ENCODE measurements around the gene SRF.

The SRF gene

DNA sequence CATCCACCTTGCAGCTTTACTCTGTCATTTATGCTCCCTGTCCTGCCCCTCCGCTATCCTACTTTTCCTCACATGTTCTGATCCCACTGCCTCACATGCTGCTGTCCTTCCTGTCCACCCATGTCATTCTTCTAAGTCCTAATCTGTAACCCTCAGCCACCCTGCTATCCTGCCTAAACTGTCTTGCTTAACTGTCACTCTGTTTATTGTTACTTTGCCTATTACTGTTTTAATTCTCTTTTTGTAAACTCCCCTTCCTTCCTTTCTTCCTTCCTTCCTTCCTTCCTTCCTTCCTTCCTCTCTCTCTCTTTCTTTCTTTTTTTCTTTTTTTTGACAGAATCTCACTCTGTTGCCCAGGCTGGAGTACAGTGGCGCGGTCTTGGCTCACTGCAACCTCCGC lies 12.4 kb downstream of the SRF start:
- H3K4me3 ChIP-seq = no peak overlapping the region
- peaks cover 10% of the 10 kb centered on the region; the same call in 1 of the 2 replicates for H3K36me3 ChIP-seq (ENCODE audit: insufficient read depth, low read length)
- peak overlapping the region; percentile 63 for H3K9ac ChIP-seq (ENCODE audit: insufficient read length)
- no peaks in the 10 kb centered on the region for H3K9me3 ChIP-seq (ENCODE audit: low read depth, low read length)
- no peak overlapping the region for H3K27ac ChIP-seq
- TF ChIP-seq FOXP2 (optimal IDR thresholded peaks at IDR 0.05; ENCODE audit: control extremely low read depth, extremely low read length, insufficient read depth) = no peak
- no peak for TF ChIP-seq EZH2 (IDR thresholded peaks at IDR 0.05)
- no peak for TF ChIP-seq POLR2AphosphoS5 (IDR thresholded peaks at IDR 0.05; ENCODE audit: borderline replicate concordance, low read depth, low read length)
- DNase-seq (ENCODE audit: low read depth, low spot score) = no peak

DNA sequence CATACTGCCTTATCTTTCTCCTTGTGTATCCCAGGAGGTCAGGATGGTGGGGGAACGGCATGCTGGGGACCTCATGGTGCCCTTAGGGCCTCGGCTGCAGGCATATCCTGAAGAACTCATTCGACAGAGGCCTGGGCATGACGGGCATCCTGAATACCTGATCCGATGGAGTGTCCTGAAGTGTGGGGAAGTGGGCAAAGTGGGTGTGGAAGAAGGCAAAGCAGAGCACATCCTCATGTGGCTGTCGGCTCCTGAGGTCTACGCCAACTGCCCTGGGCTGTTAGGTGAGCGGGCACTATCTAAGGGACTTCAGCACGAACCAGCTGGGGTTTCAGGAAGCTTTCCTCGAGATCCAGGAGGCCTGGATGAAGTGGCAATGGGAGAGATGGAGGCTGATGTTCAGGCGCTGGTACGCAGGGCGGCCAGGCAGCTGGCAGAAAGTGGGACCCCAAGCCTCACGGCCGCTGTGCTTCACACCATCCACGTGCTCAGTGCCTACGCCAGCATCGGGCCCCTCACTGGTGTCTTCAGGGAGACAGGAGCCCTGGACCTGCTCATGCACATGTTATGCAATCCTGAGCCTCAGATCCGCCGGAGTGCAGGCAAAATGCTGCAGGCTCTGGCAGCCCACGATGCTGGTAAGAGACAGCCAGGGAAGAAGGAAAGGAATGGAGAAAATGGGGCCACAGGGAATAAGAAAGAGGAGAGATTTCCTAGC lies 13.4 kb downstream of the SRF start:
- H3K4me3 ChIP-seq = no peak overlapping the region
- no peak overlapping the region for H3K9ac ChIP-seq (ENCODE audit: insufficient read length)
- DNase-seq (ENCODE audit: low read depth, low spot score) = no peak
- no peaks in the 10 kb centered on the region for H3K9me3 ChIP-seq (ENCODE audit: low read depth, low read length)
- TF ChIP-seq FOXP2 (optimal IDR thresholded peaks at IDR 0.05; ENCODE audit: control extremely low read depth, extremely low read length, insufficient read depth) (no peak), POLR2AphosphoS5 (IDR thresholded peaks at IDR 0.05; ENCODE audit: borderline replicate concordance, low read depth, low read length) (no peak), EZH2 (IDR thresholded peaks at IDR 0.05) (no peak)
- no peaks in the 10 kb centered on the region; the same call in 1 of the 2 replicates for H3K36me3 ChIP-seq (ENCODE audit: insufficient read depth, low read length)
- no peak overlapping the region for H3K27ac ChIP-seq

DNA sequence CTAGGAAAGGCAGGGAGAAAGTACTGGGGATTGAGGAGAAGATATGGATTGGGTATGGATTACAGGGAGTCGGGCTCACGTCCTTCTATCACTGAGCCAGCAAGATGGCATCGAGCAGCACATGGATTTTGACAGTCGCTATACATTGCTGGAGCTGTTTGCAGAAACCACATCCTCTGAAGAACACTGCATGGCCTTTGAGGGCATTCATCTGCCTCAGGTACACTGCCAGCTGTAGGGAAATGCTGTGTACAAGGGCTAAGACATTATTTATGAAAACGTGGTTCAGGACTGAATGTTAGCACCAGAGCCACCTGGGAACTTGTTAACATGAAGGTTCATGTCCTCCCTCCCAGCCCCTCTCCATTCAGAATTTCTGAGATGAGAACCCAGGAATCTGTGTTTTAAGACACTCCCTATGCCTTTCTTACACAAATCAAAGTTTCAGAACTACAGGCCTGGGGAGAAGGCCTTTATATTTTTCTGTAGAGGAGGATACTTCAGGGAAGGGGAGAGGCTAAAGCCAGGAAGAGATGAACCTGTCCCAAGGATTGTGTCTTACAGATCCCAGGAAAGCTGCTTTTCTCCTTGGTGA lies 14.4 kb downstream of the SRF start:
- H3K36me3 ChIP-seq (ENCODE audit: insufficient read depth, low read length) = no peaks in the 10 kb centered on the region
- H3K9me3 ChIP-seq (ENCODE audit: low read depth, low read length) = no peaks in the 10 kb centered on the region
- no peak overlapping the region for H3K27ac ChIP-seq
- no peak for DNase-seq (ENCODE audit: low read depth, low spot score)
- H3K9ac ChIP-seq (ENCODE audit: insufficient read length) = peak overlapping the region; percentile 32
- TF ChIP-seq FOXP2 (optimal IDR thresholded peaks at IDR 0.05; ENCODE audit: control extremely low read depth, extremely low read length, insufficient read depth) (no peak), EZH2 (IDR thresholded peaks at IDR 0.05) (no peak), POLR2AphosphoS5 (IDR thresholded peaks at IDR 0.05; ENCODE audit: borderline replicate concordance, low read depth, low read length) (no peak)
- H3K4me3 ChIP-seq = no peak overlapping the region

GRCh38 chr6:43186019-43186418 lies 14.9 kb downstream of the SRF start:
- H3K4me3 ChIP-seq = no peak overlapping the region
- H3K36me3 ChIP-seq (ENCODE audit: insufficient read depth, low read length) = no peaks in the 10 kb centered on the region
- no peaks in the 10 kb centered on the region for H3K9me3 ChIP-seq (ENCODE audit: low read depth, low read length)
- no peak for DNase-seq (ENCODE audit: low read depth, low spot score)
- no peak overlapping the region for H3K27ac ChIP-seq
- TF ChIP-seq EZH2 (IDR thresholded peaks at IDR 0.05) = no peak
- no peak for TF ChIP-seq FOXP2 (optimal IDR thresholded peaks at IDR 0.05; ENCODE audit: control extremely low read depth, extremely low read length, insufficient read depth)
- no peak for TF ChIP-seq POLR2AphosphoS5 (IDR thresholded peaks at IDR 0.05; ENCODE audit: borderline replicate concordance, low read depth, low read length)
- H3K9ac ChIP-seq (ENCODE audit: insufficient read length) = peak overlapping the region; percentile 32

- no peak overlapping the region for H3K4me3 ChIP-seq
- no peak for DNase-seq (ENCODE audit: low read depth, low spot score)
- no peak overlapping the region for H3K9ac ChIP-seq (ENCODE audit: insufficient read length)
- H3K9me3 ChIP-seq (ENCODE audit: low read depth, low read length) = no peaks in the 10 kb centered on the region
- no peak overlapping the region for H3K27ac ChIP-seq
- no peaks in the 10 kb centered on the region for H3K36me3 ChIP-seq (ENCODE audit: insufficient read depth, low read length)
- no peak for TF ChIP-seq FOXP2 (optimal IDR thresholded peaks at IDR 0.05; ENCODE audit: control extremely low read depth, extremely low read length, insufficient read depth)
These were observed 15.6 kb downstream of the SRF start for GRCh38 chr6:43186706-43187105.

DNA sequence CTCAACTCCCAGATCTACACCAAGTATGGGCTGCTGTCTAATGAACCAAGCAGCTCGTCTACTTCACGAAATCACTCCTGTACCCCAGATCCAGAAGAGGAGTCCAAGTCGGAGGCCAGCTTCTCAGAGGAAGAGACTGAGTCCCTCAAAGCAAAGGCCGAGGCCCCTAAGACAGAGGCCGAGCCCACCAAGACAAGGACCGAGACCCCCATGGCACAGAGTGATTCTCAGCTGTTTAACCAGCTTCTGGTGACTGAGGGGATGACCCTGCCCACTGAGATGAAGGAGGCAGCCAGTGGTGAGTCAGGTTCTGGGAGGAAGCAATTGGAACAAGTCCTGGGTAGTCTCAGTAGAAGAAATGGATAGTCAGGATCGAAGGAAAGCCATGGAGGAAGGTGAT lies 16.8 kb downstream of the SRF start:
- Histone ChIP-seq H3K9me3 (ENCODE audit: low read depth, low read length) (no peaks in the 10 kb centered on the region), H3K4me3 (no peak overlapping the region), H3K36me3 (ENCODE audit: insufficient read depth, low read length) (no peaks in the 10 kb centered on the region), H3K9ac (ENCODE audit: insufficient read length) (no peak overlapping the region), H3K27ac (no peak overlapping the region)
- DNase-seq (ENCODE audit: low read depth, low spot score) = no peak
- TF ChIP-seq POLR2AphosphoS5 (IDR thresholded peaks at IDR 0.05; ENCODE audit: borderline replicate concordance, low read depth, low read length) (no peak), EZH2 (IDR thresholded peaks at IDR 0.05) (no peak), FOXP2 (optimal IDR thresholded peaks at IDR 0.05; ENCODE audit: control extremely low read depth, extremely low read length, insufficient read depth) (no peak)

DNA sequence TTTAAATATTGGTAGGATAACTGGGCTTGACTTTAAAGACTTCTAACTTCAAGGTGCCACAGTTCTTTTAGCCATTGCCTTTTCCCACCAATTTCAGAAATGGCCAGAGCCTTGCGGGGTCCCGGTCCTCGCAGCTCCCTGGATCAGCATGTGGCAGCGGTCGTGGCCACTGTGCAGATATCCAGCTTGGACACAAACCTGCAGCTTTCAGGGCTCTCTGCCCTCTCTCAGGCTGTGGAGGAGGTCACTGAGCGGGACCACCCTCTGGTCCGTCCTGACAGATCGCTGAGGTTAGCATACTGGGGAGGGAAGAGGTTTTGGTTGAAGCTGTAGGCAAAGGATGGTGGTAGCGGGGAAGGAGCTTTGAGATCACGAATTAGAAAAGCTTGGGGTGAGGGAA lies 17.4 kb downstream of the SRF start:
- no peaks in the 10 kb centered on the region for H3K9me3 ChIP-seq (ENCODE audit: low read depth, low read length)
- no peak for DNase-seq (ENCODE audit: low read depth, low spot score)
- TF ChIP-seq EZH2 (IDR thresholded peaks at IDR 0.05) = no peak
- TF ChIP-seq FOXP2 (optimal IDR thresholded peaks at IDR 0.05; ENCODE audit: control extremely low read depth, extremely low read length, insufficient read depth) = no peak
- no peak for TF ChIP-seq POLR2AphosphoS5 (IDR thresholded peaks at IDR 0.05; ENCODE audit: borderline replicate concordance, low read depth, low read length)
- no peak overlapping the region for H3K27ac ChIP-seq
- H3K36me3 ChIP-seq (ENCODE audit: insufficient read depth, low read length) = no peaks in the 10 kb centered on the region
- H3K4me3 ChIP-seq = no peak overlapping the region
- H3K9ac ChIP-seq (ENCODE audit: insufficient read length) = no peak overlapping the region

- Histone ChIP-seq H3K9me3 (ENCODE audit: low read depth, low read length) (no peaks in the 10 kb centered on the region), H3K4me3 (no peak overlapping the region), H3K27ac (no peak overlapping the region), H3K36me3 (ENCODE audit: insufficient read depth, low read length) (no peaks in the 10 kb centered on the region), H3K9ac (ENCODE audit: insufficient read length) (no peak overlapping the region)
- no peak for DNase-seq (ENCODE audit: low read depth, low spot score)
- TF ChIP-seq EZH2 (IDR thresholded peaks at IDR 0.05) (no peak), FOXP2 (optimal IDR thresholded peaks at IDR 0.05; ENCODE audit: control extremely low read depth, extremely low read length, insufficient read depth) (no peak), POLR2AphosphoS5 (IDR thresholded peaks at IDR 0.05; ENCODE audit: borderline replicate concordance, low read depth, low read length) (no peak)
These were observed 18.8 kb downstream of the SRF start for GRCh38 chr6:43189776-43190304.
